ENCODE data around the gene CPNE5.

DNA sequence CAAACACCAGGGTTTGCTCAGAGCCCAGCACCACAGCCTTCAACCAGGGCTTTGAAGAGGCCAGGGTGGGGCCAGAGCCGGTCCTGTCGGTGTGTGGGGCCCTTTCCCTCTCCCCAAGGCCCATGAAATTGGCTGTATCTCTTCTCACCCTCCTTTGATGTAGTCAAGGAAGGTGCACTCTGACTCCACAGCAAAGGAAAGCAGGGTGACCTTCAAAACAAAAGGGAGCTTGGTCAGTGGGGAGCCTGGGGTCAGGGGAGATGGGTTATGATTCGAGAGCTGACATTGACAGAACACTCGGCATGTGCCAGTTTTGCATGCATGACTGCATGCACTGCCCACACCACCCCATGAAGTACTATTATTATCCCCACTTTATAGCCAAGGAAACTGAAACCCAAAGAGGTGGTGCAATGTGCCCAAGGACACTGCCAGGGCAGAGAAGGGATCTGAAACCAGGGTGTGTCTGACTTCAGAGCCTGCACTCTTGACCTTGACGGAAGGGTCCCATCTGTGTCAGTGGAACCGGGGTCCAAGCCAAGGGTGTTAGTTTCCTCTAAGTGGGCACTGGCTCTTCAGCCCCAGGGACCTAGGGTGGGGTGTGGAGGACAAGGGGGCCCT lies 86.2 kb downstream of the CPNE5 start:
- TF ChIP-seq, protein P1, sequence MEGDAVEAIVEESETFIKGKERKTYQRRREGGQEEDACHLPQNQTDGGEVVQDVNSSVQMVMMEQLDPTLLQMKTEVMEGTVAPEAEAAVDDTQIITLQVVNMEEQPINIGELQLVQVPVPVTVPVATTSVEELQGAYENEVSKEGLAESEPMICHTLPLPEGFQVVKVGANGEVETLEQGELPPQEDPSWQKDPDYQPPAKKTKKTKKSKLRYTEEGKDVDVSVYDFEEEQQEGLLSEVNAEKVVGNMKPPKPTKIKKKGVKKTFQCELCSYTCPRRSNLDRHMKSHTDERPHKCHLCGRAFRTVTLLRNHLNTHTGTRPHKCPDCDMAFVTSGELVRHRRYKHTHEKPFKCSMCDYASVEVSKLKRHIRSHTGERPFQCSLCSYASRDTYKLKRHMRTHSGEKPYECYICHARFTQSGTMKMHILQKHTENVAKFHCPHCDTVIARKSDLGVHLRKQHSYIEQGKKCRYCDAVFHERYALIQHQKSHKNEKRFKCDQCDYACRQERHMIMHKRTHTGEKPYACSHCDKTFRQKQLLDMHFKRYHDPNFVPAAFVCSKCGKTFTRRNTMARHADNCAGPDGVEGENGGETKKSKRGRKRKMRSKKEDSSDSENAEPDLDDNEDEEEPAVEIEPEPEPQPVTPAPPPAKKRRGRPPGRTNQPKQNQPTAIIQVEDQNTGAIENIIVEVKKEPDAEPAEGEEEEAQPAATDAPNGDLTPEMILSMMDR (IDR thresholded peaks at IDR 0.05): no peak
- no peak for TF ChIP-seq EZH2 (IDR thresholded peaks at IDR 0.05)
